Natural killer cell (primary cell): ENCODE measurements around the gene PYROXD2. TPM values are rescaled to one million over a fixed set of nuclear protein-coding genes. Genes with fewer than 3 reads are reported as not detected.
"Not testable (repeated sequence)": the region's sequence is repeated elsewhere in the genome, so short reads cannot be mapped to it uniquely, and the experiment has no call there.

Source experiments
- ATAC-seq, 3 donors: fragments of 150-1000 bp in 2 of 3; fragments of 200-7000 bp in 1 of 3; cut with Tn5 transposase; 1 replicate in 1 of 3; 2 replicates in 2 of 3; pipeline ENCODE4 v1.10.0; 2021; ENCODE audit warnings: mild to moderate bottlenecking in 2 of 3, moderate library complexity in 2 of 3
- DNase-seq, 2 donors: peaks; one replicate each; pipeline versions ENCODE4 v3.0.0 to v3.0.0-alpha.2; 2013 to 2021; ENCODE audit warnings: mixed read lengths in 1 of 2
- H3K27ac ChIP-seq: one replicate; pipeline ENCODE4 v1.5.1; 2013; ENCODE audit warnings: mild to moderate bottlenecking, low read length
- H3K27me3 ChIP-seq: one replicate; pipeline ENCODE4 v1.6.1; 2013; ENCODE audit warnings: low read length; ENCODE audit not compliant: control insufficient read depth, insufficient read depth
- H3K36me3 ChIP-seq: one replicate; pipeline ENCODE4 v1.6.1; 2013; ENCODE audit warnings: low read length; ENCODE audit not compliant: control insufficient read depth, insufficient read depth
- H3K4me1 ChIP-seq: one replicate; pipeline ENCODE4 v1.6.1; 2013; ENCODE audit warnings: low read length; ENCODE audit not compliant: control insufficient read depth, insufficient read depth
- H3K4me3 ChIP-seq: one replicate; pipeline ENCODE4 v1.5.1; 2013; ENCODE audit warnings: low read length
- H3K9me3 ChIP-seq: one replicate; pipeline ENCODE4 v1.6.1; 2013; ENCODE audit warnings: low read length; ENCODE audit not compliant: control insufficient read depth, insufficient read depth
- H3K27ac Mint-ChIP-seq, 2 donors: one replicate each; pipeline ENCODE4 v1.8.0; 2022; ENCODE audit warnings: mild to moderate bottlenecking in 2 of 2, mixed read lengths in 2 of 2, moderate library complexity in 1 of 2
- H3K27me3 Mint-ChIP-seq, 2 donors: one replicate each; pipeline ENCODE4 v1.8.0; 2022; ENCODE audit warnings: low read depth in 2 of 2, mixed read lengths in 2 of 2
- H3K36me3 Mint-ChIP-seq: one replicate; pipeline ENCODE4 v1.8.0; 2022; ENCODE audit warnings: mixed read lengths
- H3K4me1 Mint-ChIP-seq, 2 donors: one replicate each; pipeline ENCODE4 v1.8.0; 2022; ENCODE audit warnings: mixed read lengths in 2 of 2
- H3K4me3 Mint-ChIP-seq: one replicate; pipeline ENCODE4 v1.8.0; 2022; ENCODE audit warnings: mild to moderate bottlenecking, moderate library complexity, mixed read lengths
- H3K9me3 Mint-ChIP-seq, 2 donors: one replicate each; pipeline ENCODE4 v1.8.0; 2022; ENCODE audit warnings: mixed read lengths in 2 of 2
- WGBS: methylation state at CpG from one replicate; pipeline ENCODE4 v1.1.7; 2013; ENCODE audit warnings: missing lambda C conversion rate; ENCODE audit not compliant: insufficient coverage; 5-methylcytosine and 5-hydroxymethylcytosine counted together
- intact Hi-C: fragments of 100-400 bp; cut with micrococcal nuclease; formaldehyde crosslinking; loops from one replicate; pipeline ENCODE4 v1.14.2; 2022
- total RNA-seq, 4 donors: library from RNA; stranded (reverse); fragments of 120-200 nt in 1 of 4; gene quantifications; one replicate each; pipeline versions ENCODE4 v1.2.3 to v1.2.4, GENCODE V29; 2013 to 2022
- TF ChIP-seq, protein P1 (sequence below): fragments of 200-600 bp; IDR thresholded peaks from one replicate; pipeline ENCODE4 v1.8.0; 2022; ENCODE audit warnings: antibody characterized with exemption

Gene PYROXD2
- total RNA-seq, 3 donors from 2014 or later (not counting 1 experiment from before 2014, with no cell fraction given): 20.8 to 28.2 (median 28.0) TPM

DNA sequence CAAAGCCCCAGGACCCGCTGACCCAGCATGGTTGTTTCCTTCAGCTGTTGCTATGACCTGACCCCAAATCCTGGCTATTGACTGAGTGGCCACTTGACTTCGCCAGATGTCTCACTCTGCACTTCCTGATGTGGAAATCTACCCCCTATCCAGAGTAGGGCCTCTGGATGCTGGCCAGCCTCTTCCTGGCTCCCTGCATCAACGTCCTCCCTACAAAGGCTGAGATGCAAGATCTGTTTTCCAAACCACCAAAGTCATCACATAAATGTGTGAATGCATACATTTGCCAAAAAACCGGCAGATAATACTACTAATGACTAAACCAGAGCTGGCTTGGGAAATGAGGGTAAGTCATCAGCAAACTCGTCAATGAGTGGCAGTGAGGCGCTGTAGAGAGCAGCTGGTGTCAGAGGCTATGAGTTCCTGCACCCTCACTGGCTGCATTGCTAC lies 70.4 kb downstream of the PYROXD2 start:
- H3K4me3 ChIP-seq: no peak overlapping the region
- no peak for ATAC-seq
- H3K4me1 ChIP-seq: peaks cover 31% of the 10 kb centered on the region
- Mint-ChIP-seq H3K9me3 (peaks cover 2 to 7% of the 10 kb centered on the region in 2 donors), H3K4me3 (no peak overlapping the region), H3K4me1 (peaks cover 19% of the 10 kb centered on the region in 2 donors), H3K36me3 (no peaks in the 10 kb centered on the region), H3K27me3 (peaks cover 6 to 8% of the 10 kb centered on the region in 2 donors), H3K27ac (no peak overlapping the region)
- TF ChIP-seq, protein P1, sequence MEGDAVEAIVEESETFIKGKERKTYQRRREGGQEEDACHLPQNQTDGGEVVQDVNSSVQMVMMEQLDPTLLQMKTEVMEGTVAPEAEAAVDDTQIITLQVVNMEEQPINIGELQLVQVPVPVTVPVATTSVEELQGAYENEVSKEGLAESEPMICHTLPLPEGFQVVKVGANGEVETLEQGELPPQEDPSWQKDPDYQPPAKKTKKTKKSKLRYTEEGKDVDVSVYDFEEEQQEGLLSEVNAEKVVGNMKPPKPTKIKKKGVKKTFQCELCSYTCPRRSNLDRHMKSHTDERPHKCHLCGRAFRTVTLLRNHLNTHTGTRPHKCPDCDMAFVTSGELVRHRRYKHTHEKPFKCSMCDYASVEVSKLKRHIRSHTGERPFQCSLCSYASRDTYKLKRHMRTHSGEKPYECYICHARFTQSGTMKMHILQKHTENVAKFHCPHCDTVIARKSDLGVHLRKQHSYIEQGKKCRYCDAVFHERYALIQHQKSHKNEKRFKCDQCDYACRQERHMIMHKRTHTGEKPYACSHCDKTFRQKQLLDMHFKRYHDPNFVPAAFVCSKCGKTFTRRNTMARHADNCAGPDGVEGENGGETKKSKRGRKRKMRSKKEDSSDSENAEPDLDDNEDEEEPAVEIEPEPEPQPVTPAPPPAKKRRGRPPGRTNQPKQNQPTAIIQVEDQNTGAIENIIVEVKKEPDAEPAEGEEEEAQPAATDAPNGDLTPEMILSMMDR: no peak
- no peaks in the 10 kb centered on the region for H3K27me3 ChIP-seq
- H3K36me3 ChIP-seq: no peaks in the 10 kb centered on the region
- intact Hi-C loops: no loop called here
- no peak for DNase-seq
- H3K9me3 ChIP-seq: peaks cover 11% of the 10 kb centered on the region
- no peak overlapping the region for H3K27ac ChIP-seq
- 69% methylated on average over 6 of the region's 6 CpGs for WGBS

DNA sequence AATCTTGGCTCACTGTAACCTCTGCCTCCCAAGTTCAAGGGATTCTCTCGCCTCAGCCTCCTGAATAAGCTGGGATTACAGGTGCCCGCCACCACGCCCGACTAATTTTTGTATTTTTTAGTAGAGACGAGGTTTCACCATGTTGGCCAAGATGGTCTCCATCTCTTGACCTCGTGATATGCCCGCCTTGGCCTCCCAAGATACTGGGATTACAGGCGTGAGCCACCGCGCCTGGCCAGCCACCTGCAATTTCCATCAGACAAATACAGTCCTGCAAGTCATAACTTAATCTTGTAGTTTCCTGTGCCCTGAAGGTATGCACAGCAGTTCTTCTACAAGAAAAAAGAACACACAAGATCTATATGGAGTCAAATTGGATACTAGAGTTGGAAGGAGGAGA lies 73.3 kb downstream of the PYROXD2 start:
- H3K36me3 Mint-ChIP-seq, H3K9me3 ChIP-seq, H3K27me3 Mint-ChIP-seq, H3K27ac Mint-ChIP-seq, H3K4me3 ChIP-seq, H3K36me3 ChIP-seq, intact Hi-C loops, DNase-seq, H3K27me3 ChIP-seq, ATAC-seq, H3K4me3 Mint-ChIP-seq, H3K9me3 Mint-ChIP-seq, H3K27ac ChIP-seq: not testable (repeated sequence)
- H3K4me1 ChIP-seq: peaks cover 32% of the 10 kb centered on the region
- WGBS: 93% methylated on average over 10 of the region's 10 CpGs
- peaks cover 15 to 24% of the 10 kb centered on the region in 2 donors for H3K4me1 Mint-ChIP-seq

DNA sequence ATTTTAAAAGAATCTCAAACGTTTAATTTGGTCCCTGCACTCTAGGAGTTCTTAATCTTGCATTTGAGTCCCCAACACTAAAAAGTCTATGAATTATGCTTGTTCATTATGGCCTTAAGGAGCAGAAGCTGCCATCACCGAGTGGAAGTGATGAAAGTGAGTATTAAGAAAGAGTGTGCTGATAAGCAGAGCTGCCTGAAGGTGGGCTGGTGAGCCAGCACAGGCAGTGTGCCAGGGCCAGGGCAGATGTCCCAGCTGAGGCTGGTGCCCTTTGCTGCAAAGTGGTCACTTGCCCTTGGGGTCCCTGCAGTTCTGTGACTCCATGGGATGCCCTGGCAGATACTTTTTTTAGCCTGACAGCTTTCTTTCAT lies 74.1 kb downstream of the PYROXD2 start:
- Histone ChIP-seq H3K27ac (peak overlapping the region; percentile 1), H3K27me3 (no peaks in the 10 kb centered on the region), H3K4me1 (peaks cover 32% of the 10 kb centered on the region), H3K9me3 (no peaks in the 10 kb centered on the region), H3K4me3 (no peak overlapping the region), H3K36me3 (no peaks in the 10 kb centered on the region)
- no peaks in the 10 kb centered on the region for H3K36me3 Mint-ChIP-seq
- intact Hi-C loops: no loop called here
- WGBS: 25% methylated on average over 2 of the region's 2 CpGs
- peaks cover 15 to 24% of the 10 kb centered on the region in 2 donors for H3K4me1 Mint-ChIP-seq
- TF ChIP-seq, protein P1: no peak
- H3K27me3 Mint-ChIP-seq: no peaks in the 10 kb centered on the region
- DNase-seq (no peak), ATAC-seq (peak in 1 of 3 donors; percentile 43)
- H3K9me3 Mint-ChIP-seq: no peaks in the 10 kb centered on the region
- peak overlapping the region; percentile 81 for H3K4me3 Mint-ChIP-seq
- H3K27ac Mint-ChIP-seq: peak overlapping the region; percentile 78 to 83

GRCh38 chr10:98340261-98340939 lies 74.6 kb downstream of the PYROXD2 start:
- ATAC-seq: peak in 2 of 3 donors; percentile 38 to 72
- H3K27ac ChIP-seq: peak overlapping the region; percentile 70
- H3K4me1 ChIP-seq: peaks cover 32% of the 10 kb centered on the region
- no peak overlapping the region for H3K4me3 ChIP-seq
- Mint-ChIP-seq H3K4me1 (peaks cover 15 to 24% of the 10 kb centered on the region in 2 donors), H3K27me3 (no peaks in the 10 kb centered on the region), H3K27ac (peak overlapping the region; percentile 78 to 83), H3K4me3 (peak overlapping the region; percentile 81), H3K36me3 (no peaks in the 10 kb centered on the region), H3K9me3 (no peaks in the 10 kb centered on the region)
- TF ChIP-seq, protein P1: no peak
- no peaks in the 10 kb centered on the region for H3K27me3 ChIP-seq
- WGBS: 38% methylated on average over 6 of the region's 8 CpGs
- intact Hi-C loops: no loop called here
- no peaks in the 10 kb centered on the region for H3K9me3 ChIP-seq
- no peaks in the 10 kb centered on the region for H3K36me3 ChIP-seq
- peak in 1 of 2 donors; percentile 6 for DNase-seq
